ENCODE measurements around the gene SPRED1. TPM values are rescaled to one million over a fixed set of nuclear protein-coding genes. Genes with fewer than 3 reads are reported as not detected.
"Not testable (repeated sequence)": the region's sequence is repeated elsewhere in the genome, so short reads cannot be mapped to it uniquely, and the experiment has no call there.

The SPRED1 gene
- total and polyA plus RNA-seq, 2 of the 13 experiments (the other 11 are each of a cell fraction or from before 2014, with no cell fraction given): 3.8 to 9.6 TPM

GRCh38 chr15:38271895-38272294, 19.3 kb downstream of the SPRED1 start:
- no TSS peak for BruUV-seq (replicated peaks)
- Histone ChIP-seq H3K4me2 (ENCODE audit: low read depth, low read length) (no peak overlapping the region), H3K79me2 (ENCODE audit: insufficient read depth, low read length) (peaks cover 78% of the 10 kb centered on the region), H2AFZ (ENCODE audit: low read length) (no peak overlapping the region), H3K27ac (ENCODE audit: extremely low read length, insufficient read depth, low read length) (no peak overlapping the region), H3K9ac (ENCODE audit: insufficient read depth, low read depth, low read length) (no peak overlapping the region), H3K4me3 (replicated peaks in 1 of 3; ENCODE audit: insufficient read depth in 1 of 3, low read depth in 2 of 3, low read length in 3 of 3) (no peak overlapping the region), H4K20me1 (ENCODE audit: insufficient read depth, low read length) (peaks cover 8% of the 10 kb centered on the region; the same call in 1 of the 2 replicates), H3K27me3 (ENCODE audit: control insufficient read depth in 1 of 2, insufficient read depth in 2 of 2, low read length in 2 of 2) (no peaks in the 10 kb centered on the region), H3K4me1 (ENCODE audit: insufficient read depth, low read length) (no peaks in the 10 kb centered on the region), H3K9me3 (ENCODE audit: low read length) (no peaks in the 10 kb centered on the region), H3K36me3 (replicated peaks in 1 of 2; ENCODE audit: control insufficient read depth in 1 of 2, insufficient read depth in 2 of 2, low read length in 2 of 2) (0 out of 5 replicates have a peak, but pooled peaks cover 0 to 5% of the 10 kb centered on the region in 2 experiments)
- WGBS (ENCODE audit: low lambda C conversion rate): 94% methylated on average over 3 of the region's 3 CpGs
- TF ChIP-seq ISX (CRISPR knock-in tag; conservative IDR thresholded peaks at IDR 0.05) (no peak), MED8 (CRISPR knock-in tag; IDR thresholded peaks at IDR 0.05; ENCODE audit: insufficient replicate concordance) (no peak), SETDB1 (CRISPR knock-in tag; IDR thresholded peaks at IDR 0.05; ENCODE audit: borderline replicate concordance) (no peak)
- ATAC-seq (no peak), FAIRE-seq (no peak), DNase-seq (ENCODE audit: low spot score) (no peak)
- in situ Hi-C loops (cut with HindIII; ENCODE audit: extremely low pct_ligation_motif_present, low pct_unique_long_range_greater_than_20kb) (no loop called here), intact Hi-C loops (cut with micrococcal nuclease; ENCODE audit: unreplicated experiment) (no loop called here)
- ChIA-PET POLR2A (no interaction called here), CTCF (ENCODE audit: low intra/inter-chr PET ratio, low total read pairs) (no interaction called here)

GRCh38 chr15:38272431-38272830, 19.8 kb downstream of the SPRED1 start:
- H3K9ac ChIP-seq (ENCODE audit: insufficient read depth, low read depth, low read length); H3K4me1 ChIP-seq (ENCODE audit: insufficient read depth, low read length); in situ Hi-C loops (cut with HindIII; ENCODE audit: extremely low pct_ligation_motif_present, low pct_unique_long_range_greater_than_20kb); H3K4me2 ChIP-seq (ENCODE audit: low read depth, low read length); H3K36me3 ChIP-seq (replicated peaks in 1 of 2; ENCODE audit: control insufficient read depth in 1 of 2, insufficient read depth in 2 of 2, low read length in 2 of 2); H3K27me3 ChIP-seq (ENCODE audit: control insufficient read depth in 1 of 2, insufficient read depth in 2 of 2, low read length in 2 of 2); intact Hi-C loops (cut with micrococcal nuclease; ENCODE audit: unreplicated experiment); ATAC-seq; H3K9me3 ChIP-seq (ENCODE audit: low read length); DNase-seq (ENCODE audit: low spot score); FAIRE-seq; BruUV-seq (replicated peaks); CTCF ChIA-PET (ENCODE audit: low intra/inter-chr PET ratio, low total read pairs); H4K20me1 ChIP-seq (ENCODE audit: insufficient read depth, low read length); H3K27ac ChIP-seq (ENCODE audit: extremely low read length, insufficient read depth, low read length); H3K4me3 ChIP-seq (replicated peaks in 1 of 3; ENCODE audit: insufficient read depth in 1 of 3, low read depth in 2 of 3, low read length in 3 of 3); POLR2A ChIA-PET; H2AFZ ChIP-seq (ENCODE audit: low read length): not testable (repeated sequence)
- peaks cover 78% of the 10 kb centered on the region for H3K79me2 ChIP-seq (ENCODE audit: insufficient read depth, low read length)
- WGBS (ENCODE audit: low lambda C conversion rate): 91% methylated on average over 3 of the region's 3 CpGs

All from HepG2 (cell line).